Thyroid gland (tissue), 4 donors: ENCODE data around the gene FAM118A.

Experiments
- CTCF ChIP-seq, 6 experiments: fragments of 200-600 bp in 3 of 6; fragments of 450-650 bp in 3 of 6; sonication (generic) in 3 of 6; IDR thresholded peaks; one replicate each; pipeline ENCODE4 v1.5.1; 2016 to 2019; ENCODE audit warnings: antibody characterized with exemption in 6 of 6, mild to moderate bottlenecking in 2 of 6, inconsistent platforms in 1 of 6, moderate library complexity in 1 of 6
- POLR2A ChIP-seq, 2 donors: fragments of 450-650 bp; IDR thresholded peaks; one replicate each; pipeline ENCODE4 v1.6.1; 2017; ENCODE audit warnings: antibody characterized with exemption in 2 of 2, mild to moderate bottlenecking in 2 of 2, moderate library complexity in 1 of 2

GRCh38 chr22:45304971-45305370, 4.8 kb upstream of the FAM118A start:
- TF ChIP-seq CTCF (IDR thresholded peaks at IDR 0.05) (no peak), POLR2A (IDR thresholded peaks at IDR 0.05) (no peak)
